Mesangial cell (primary cell): ENCODE measurements around the gene ZNF8. TPM values are rescaled to one million over a fixed set of nuclear protein-coding genes. Genes with fewer than 3 reads are reported as not detected.

Experiments
- total RNA-seq: library from RNA; depleted of rRNA; stranded (reverse); fragments of >200 nt; gene quantifications from 2 replicates; pipeline ENCODE4 v1.2.3, GENCODE V29; 2015

Gene ZNF8
- 4.6 and 10.0 TPM in 2 replicates for total RNA-seq

DNA sequence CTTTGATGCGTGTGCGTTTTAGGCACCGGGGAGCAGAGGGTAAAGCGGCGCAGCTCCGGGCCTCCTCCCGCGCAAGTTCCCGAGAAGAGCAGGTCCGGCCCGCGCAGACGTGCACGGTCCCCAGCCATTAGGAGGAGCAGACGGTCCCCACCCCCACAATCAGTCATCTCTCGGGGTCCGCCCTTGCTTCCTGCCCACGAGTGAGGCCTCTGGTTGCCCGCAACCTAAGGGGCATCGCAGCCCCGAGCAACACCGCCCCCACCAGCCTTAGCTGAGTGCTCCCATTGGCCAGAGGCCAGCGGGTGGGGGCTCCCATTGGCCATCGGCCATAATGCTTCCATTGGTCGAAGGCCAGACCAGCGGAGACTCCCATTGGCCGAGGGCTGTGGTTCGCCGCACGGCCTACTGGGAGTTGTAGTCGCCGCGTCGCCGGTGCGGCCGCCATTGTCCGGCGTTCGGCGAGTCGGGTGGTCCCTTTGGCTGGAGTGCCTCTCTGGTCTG lies at the start of gene ZNF8:
ZNF8 (plus strand) TSS at position 415 of the 501 bp plus-strand sequence. CDS start 127 bp downstream, outside the sequence.

DNA sequence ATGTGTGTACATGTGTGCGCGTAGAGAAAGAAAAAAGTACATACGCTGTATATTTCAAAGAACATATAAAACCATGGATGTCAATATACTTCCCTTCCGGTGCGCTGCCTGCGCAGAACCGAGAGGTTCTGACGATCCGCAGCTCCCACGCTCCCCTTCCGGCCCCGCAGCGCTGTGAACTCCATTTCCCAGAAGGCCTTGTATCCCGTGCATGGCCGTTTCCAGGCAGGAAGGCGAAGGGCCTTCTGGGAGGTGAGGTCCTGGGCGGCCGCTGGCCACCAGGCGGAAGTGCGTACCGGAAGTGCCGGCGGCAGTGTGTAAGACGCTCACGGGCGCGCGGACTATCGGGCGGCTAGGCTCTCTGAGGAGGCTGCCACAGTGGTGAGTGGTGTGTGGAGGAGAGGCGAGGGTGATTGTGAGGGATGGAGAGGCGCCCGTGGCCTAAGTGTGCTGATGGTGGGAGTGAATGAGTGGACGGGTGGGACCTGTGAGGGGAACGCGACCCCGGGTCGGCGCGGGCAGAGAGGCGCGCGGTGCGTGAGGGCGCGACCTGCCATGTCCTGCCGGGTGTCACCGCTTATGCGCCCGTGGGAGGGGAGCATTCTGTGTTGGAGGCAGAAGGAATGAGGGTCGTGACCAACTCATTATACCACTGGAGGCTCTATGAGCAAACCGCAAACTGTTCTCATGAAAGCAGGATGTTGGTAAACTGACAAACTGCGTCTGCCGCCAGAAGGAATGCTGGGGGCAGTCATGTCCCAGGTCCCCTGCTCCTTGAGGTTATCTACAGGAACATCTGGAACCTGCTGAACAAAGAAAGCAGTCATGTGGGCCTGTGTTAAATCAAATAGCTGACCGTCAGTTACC lies 26.5 kb downstream of the ZNF8 start, which contains the start of gene ERVK3-1:
ERVK3-1 (plus strand) TSS at position 313 of the 867 bp plus-strand sequence. CDS start 6,792 bp downstream, outside the sequence.

DNA sequence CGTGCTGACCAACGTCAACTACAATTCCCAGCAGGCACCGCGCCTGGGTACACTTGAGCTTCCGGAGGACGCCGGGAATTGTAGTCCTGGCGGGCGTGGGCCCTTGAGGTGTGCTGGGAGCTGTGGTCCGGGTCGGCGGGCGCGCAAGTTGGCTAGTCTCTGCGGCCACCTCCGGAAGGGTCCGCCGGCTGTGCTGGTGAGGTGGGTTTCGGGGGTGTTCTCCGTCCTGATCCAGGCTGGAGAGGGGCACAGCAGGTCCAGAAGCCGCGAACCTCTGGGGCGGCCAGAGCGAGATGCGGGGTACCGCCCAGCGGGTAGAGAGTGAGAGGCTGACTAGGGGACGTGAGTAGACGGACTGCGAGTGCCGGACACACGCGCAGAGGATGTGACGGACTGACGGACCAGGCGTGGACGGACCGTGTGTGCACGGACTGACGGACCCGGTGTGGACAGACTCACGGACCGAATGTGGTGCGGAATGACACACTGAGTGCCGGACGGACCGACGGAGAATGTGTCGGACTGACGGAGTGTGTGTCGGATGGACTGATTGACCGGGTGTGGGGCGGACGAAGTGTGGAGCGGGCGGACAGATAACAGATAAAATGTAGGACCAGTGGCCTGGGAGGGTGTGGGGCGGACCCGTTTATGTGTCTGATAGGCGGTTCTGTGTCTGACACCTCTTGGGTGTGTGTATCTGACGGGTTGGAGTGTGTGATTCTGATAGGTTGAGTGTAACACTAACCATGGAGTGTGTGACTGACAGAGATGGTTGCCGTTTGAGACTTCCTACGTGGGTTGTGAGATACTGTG lies 48.4 kb downstream of the ZNF8 start, which contains the start of gene ZSCAN22:
ZSCAN22 (plus strand) TSS at position 81 of the 813 bp plus-strand sequence. CDS start 7,809 bp downstream, outside the sequence.

Other genes starting within 250 kb of the ZNF8 start
- gene ZSCAN1, start 244.9 kb upstream of the ZNF8 start, total RNA-seq, result not detected in 2 replicates
- gene ZNF135, start 219.7 kb upstream of the ZNF8 start, total RNA-seq, result 1.1 and 5.5 TPM in 2 replicates
- gene ZSCAN18, start 180.7 kb upstream of the ZNF8 start, total RNA-seq, result 23.0 and 59.3 TPM in 2 replicates
- 4.9 and 8.1 TPM in 2 replicates for gene ZNF329, start 128.2 kb upstream of the ZNF8 start, total RNA-seq
- 11.1 and 13.7 TPM in 2 replicates for gene ZNF274, start 95.9 kb upstream of the ZNF8 start, total RNA-seq
- 26.9 and 38.4 TPM in 2 replicates for gene ZNF544, start 50.0 kb upstream of the ZNF8 start, total RNA-seq
- gene ERVK3-1, start 26.4 kb downstream of the ZNF8 start, total RNA-seq, result 21.0 and 35.8 TPM in 2 replicates
- gene ZSCAN22, start 48.0 kb downstream of the ZNF8 start, total RNA-seq, result 2.0 and 3.7 TPM in 2 replicates
- 24.1 and 28.8 TPM in 2 replicates for gene A1BG, start 74.5 kb downstream of the ZNF8 start, total RNA-seq
- gene ZNF497, start 83.8 kb downstream of the ZNF8 start, total RNA-seq, result under 0.01 and 2.8 TPM in 2 replicates
- 4.9 and 7.5 TPM in 2 replicates for gene ZNF837, start 102.1 kb downstream of the ZNF8 start, total RNA-seq
- 1,981 and 2,018 TPM in 2 replicates for gene RPS5, start 108.3 kb downstream of the ZNF8 start, total RNA-seq
- 0.13 TPM in 1 of 2 replicates, not detected in the other for gene RNF225, start 116.7 kb downstream of the ZNF8 start, total RNA-seq
- 13.5 and 23.3 TPM in 2 replicates for gene ZNF584, start 129.7 kb downstream of the ZNF8 start, total RNA-seq
- 2.3 and 3.3 TPM in 2 replicates for gene ZNF132, start 161.2 kb downstream of the ZNF8 start, total RNA-seq
- gene ZNF324B, start 172.7 kb downstream of the ZNF8 start, total RNA-seq, result 3.9 and 7.1 TPM in 2 replicates
- 5.4 and 14.6 TPM in 2 replicates for gene ZNF324, start 188.1 kb downstream of the ZNF8 start, total RNA-seq
- 6.2 and 16.9 TPM in 2 replicates for gene ZNF446, start 197.4 kb downstream of the ZNF8 start, total RNA-seq
- 11.1 and 13.1 TPM in 2 replicates for gene SLC27A5, start 233.0 kb downstream of the ZNF8 start, total RNA-seq
- gene ZBTB45, start 240.9 kb downstream of the ZNF8 start, total RNA-seq, result 19.1 and 23.8 TPM in 2 replicates